ENCODE data around the gene SLC18B1. TPM values are rescaled to one million over a fixed set of nuclear protein-coding genes. Genes with fewer than 3 reads are reported as not detected.

Gene SLC18B1
- total and polyA plus RNA-seq, 2 of the 8 experiments (the other 6 are each of a cell fraction or from before 2014, with no cell fraction given): 17.2 to 23.4 TPM

GRCh38 chr6:132751306-132751705 is 47.1 kb downstream of the SLC18B1 start:
- H3K4me2 ChIP-seq (ENCODE audit: insufficient read depth in 1 of 2, low read depth in 2 of 2, low read length in 2 of 2): no peak overlapping the region
- H3K9ac ChIP-seq (replicated peaks in 1 of 4; ENCODE audit: extremely low read depth in 1 of 4, low read depth in 3 of 4, low read length in 3 of 4): no peak overlapping the region
- H3K23ac ChIP-seq (ENCODE audit: insufficient read length): no peak overlapping the region
- no peak overlapping the region for H4K91ac ChIP-seq (replicated peaks; ENCODE audit: insufficient read length, low read length)
- H3K27me3 ChIP-seq (replicated peaks in 1 of 4; ENCODE audit: control insufficient read depth in 3 of 4, extremely low read depth in 1 of 4, insufficient read depth in 3 of 4, low read length in 3 of 4): no peaks in the 10 kb centered on the region
- H3K36me3 ChIP-seq (ENCODE audit: control insufficient read depth in 2 of 4, insufficient read depth in 4 of 4, low read length in 3 of 4): no peaks in the 10 kb centered on the region
- ChIA-PET POLR2A (ENCODE audit: partially characterized antibody) (no interaction called here), CTCF (ENCODE audit: partially characterized antibody) (interaction anchor here (0.7 to 2.4 kb wide), 2 partner anchors 22 to 471 kb away, joined by 4 to 7 read pairs; no protein-coding TSS in a partner anchor)
- H3K9me3 ChIP-seq (ENCODE audit: insufficient read depth in 2 of 2, low read depth in 1 of 2, low read length in 1 of 2): no peaks in the 10 kb centered on the region; a peak in 1 of 4 replicates
- no peak overlapping the region for H3K18ac ChIP-seq (ENCODE audit: extremely low read depth, low read length)
- no peak overlapping the region for H2BK12ac ChIP-seq (ENCODE audit: low read depth, low read length)
- H4K20me1 ChIP-seq (replicated peaks in 1 of 2; ENCODE audit: control insufficient read depth in 1 of 2, insufficient read depth in 2 of 2, low read length in 2 of 2): no peaks in the 10 kb centered on the region
- no peak for DNase-seq (ENCODE audit: low read depth in 1 of 2, low spot score in 2 of 2)
- H3K14ac ChIP-seq (ENCODE audit: insufficient read length): no peak overlapping the region
- no peak overlapping the region for H3K4me3 ChIP-seq (ENCODE audit: extremely low read depth in 1 of 4, insufficient read depth in 2 of 4, low read depth in 3 of 4, low read length in 4 of 4)
- no peak overlapping the region for H4K8ac ChIP-seq (ENCODE audit: extremely low read depth, insufficient read depth, low read length)
- no peak overlapping the region for H4K5ac ChIP-seq (ENCODE audit: insufficient read length, low read depth, low read length)
- no peaks in the 10 kb centered on the region for H3K4me1 ChIP-seq (replicated peaks in 1 of 4; ENCODE audit: control insufficient read depth in 3 of 4, insufficient read depth in 4 of 4, low read length in 3 of 4)
- no peak overlapping the region for H3K56ac ChIP-seq (replicated peaks; ENCODE audit: insufficient read length, low read depth, low read length)
- TF ChIP-seq JUN (IDR thresholded peaks at IDR 0.05; ENCODE audit: low read depth, low read length): no peak
- TF ChIP-seq SP2 (IDR thresholded peaks at IDR 0.05; ENCODE audit: low read length): no peak
- no peak for TF ChIP-seq HDAC2 (IDR thresholded peaks at IDR 0.05; ENCODE audit: borderline replicate concordance in 1 of 2, low read depth in 2 of 2, low read length in 2 of 2)
- no peak for TF ChIP-seq CTBP2 (IDR thresholded peaks at IDR 0.05; ENCODE audit: borderline replicate concordance, insufficient read depth, insufficient read length, low read length)
- no peak for TF ChIP-seq ATF3 (IDR thresholded peaks at IDR 0.05; ENCODE audit: insufficient read depth, low read depth, low read length)
- TF ChIP-seq CBX5 (IDR thresholded peaks at IDR 0.05; ENCODE audit: low read depth, low read length): no peak
- TF ChIP-seq SAP30 (IDR thresholded peaks at IDR 0.05; ENCODE audit: insufficient read depth, insufficient replicate concordance, low read length): no peak
- WGBS, 2 experiments (ENCODE audit: extremely low coverage in 1 of 2, insufficient coverage in 1 of 2, insufficient read length in 1 of 2, insufficient replicate concordance in 2 of 2, low coverage in 1 of 2, low lambda C conversion rate in 2 of 2, missing lambda C conversion rate in 1 of 2): 87% methylated on average over 4 of the region's 4 CpGs; no CpG with 5 or more reads in 1 of the 2 experiments
- no peak overlapping the region for H2AK5ac ChIP-seq (ENCODE audit: low read depth, low read length)
- no peak overlapping the region for H2BK20ac ChIP-seq (ENCODE audit: low read length)
- no peak overlapping the region for H2BK5ac ChIP-seq (ENCODE audit: low read depth, low read length)
- H3K79me1 ChIP-seq (ENCODE audit: low read depth, low read length): no peaks in the 10 kb centered on the region
- no peak overlapping the region for H3K4ac ChIP-seq (replicated peaks; ENCODE audit: insufficient read length, low read depth, low read length)
- no peak overlapping the region for H2BK15ac ChIP-seq (ENCODE audit: low read length)
- H3K27ac ChIP-seq (ENCODE audit: low read depth, low read length): no peak overlapping the region
- no peak overlapping the region for H2BK120ac ChIP-seq (replicated peaks; ENCODE audit: low read depth, low read length)
- FAIRE-seq: no peak
- no peaks in the 10 kb centered on the region for H3K23me2 ChIP-seq (ENCODE audit: low read depth, low read length)
- H3K79me2 ChIP-seq (ENCODE audit: control insufficient read depth in 1 of 2, insufficient read depth in 2 of 2, low read length in 2 of 2): no peaks in the 10 kb centered on the region
- no peak overlapping the region for H2AFZ ChIP-seq (ENCODE audit: low read length)

Data from H1 (cell line).